Cerebellar cortex (tissue), 1 donor: ENCODE measurements around the gene FAM89B.

Experiments
- DNase-seq: peaks from one replicate; pipeline ENCODE4 v3.0.0-alpha.2; 2015; ENCODE audit warnings: low spot score

FAM89B gene

GRCh38 chr11:65538915-65539743, 33.2 kb upstream of the FAM89B start:
- DNase-seq: no peak

DNA sequence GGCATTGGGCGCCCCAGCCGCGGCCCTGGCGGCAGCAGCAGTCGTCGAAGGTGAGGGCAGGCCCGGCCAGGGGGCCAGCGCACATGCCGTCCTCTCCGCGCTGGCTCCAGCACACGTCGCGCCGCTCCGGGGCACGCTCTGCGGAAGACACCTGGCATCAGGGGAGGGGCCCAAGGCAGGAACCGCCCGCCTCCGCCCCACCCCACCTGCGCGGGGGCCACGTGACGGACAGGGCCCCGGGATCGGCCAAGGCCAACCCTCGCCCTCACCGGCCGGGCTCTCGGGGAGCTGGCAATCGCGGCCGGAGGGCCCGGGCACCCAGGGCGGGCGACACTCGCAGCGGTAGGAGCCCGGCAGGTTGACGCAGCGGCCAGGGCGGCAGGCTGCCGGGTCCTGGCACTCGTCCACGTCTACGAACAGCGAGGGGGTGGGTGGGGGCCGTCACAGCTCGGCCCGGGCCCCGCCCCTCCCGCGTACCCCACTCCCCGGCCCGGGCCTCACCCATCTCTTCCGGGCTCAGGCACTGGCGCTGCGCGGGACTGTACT, 32.5 kb upstream of the FAM89B start:
- no peak for DNase-seq

GRCh38 chr11:65540290-65541092, 31.8 kb upstream of the FAM89B start:
- peak; percentile 82 for DNase-seq

DNA sequence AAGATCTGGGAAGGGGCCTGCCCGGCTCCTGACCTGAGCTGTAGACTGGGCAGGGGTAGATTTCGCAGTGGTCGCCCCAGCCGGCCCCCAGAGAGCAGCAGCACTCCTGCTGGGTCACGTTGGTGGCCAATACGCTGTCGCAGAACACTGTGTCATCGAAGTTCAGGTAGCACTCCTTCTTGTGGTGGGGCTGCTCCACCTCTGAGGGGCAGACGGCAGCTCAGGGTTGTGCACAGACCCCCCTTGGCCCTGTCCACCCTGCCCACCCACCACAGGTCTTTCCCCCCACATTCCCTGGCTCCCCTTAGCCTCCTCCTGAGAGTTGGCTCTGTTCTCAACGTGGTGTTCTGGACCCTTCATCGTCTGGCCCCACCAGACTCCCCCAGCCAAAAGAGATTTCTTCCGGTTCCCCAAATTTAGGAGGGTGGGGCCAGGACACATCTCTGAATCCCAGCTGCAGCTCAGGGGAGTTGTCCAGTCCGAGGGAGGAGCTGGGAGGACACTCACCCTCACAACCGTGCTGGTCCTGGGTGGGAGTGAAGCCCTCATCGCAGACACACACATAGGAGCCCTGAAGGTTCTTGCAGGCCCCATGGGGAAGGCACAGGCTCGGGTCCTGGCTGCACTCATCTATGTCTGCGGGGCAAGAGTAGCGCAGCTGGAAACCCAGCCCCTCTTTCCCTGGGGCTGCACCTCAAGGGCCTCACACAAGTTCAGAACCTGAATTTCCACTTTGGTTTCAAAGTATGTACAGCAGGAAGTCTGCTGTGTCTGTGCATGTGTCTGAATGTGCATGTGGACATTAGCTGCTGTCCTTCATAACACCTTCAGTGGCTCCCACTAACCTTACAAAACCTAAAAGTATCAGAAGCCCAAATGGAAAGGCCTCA, 31.0 kb upstream of the FAM89B start:
- no peak for DNase-seq

DNA sequence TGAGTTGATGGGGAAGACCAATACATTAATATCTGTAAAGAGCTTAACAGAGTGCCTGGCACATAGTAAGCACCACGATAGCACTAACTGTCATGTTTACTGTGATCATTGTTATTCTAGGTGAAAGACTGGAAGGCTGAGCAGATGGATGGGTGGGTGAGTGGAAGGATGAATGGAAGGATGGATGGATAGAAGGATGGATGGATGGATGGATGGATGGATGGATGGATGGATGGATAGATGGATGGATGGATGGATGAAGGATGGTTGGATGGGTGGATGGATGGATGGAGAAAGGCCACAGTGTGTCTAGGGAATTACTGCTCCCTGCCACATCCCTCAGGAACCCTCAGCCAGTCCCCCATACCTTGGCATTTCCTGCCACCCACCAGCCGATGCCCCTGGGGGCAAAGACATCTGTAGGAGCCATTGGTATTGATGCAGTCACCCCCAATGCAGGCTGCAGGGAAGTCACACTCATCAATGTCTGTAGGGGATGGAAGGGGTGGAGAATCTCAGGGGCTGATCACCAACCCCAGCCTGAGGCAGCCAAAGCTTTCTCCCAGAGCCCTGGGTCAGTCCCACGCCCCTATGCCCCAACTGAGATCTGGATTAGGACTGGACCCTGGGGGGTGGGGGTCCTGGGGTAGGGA, 29.5 kb upstream of the FAM89B start:
- no peak for DNase-seq

- DNase-seq: no peak
Measured at GRCh38 chr11:65545853-65546216, 26.5 kb upstream of the FAM89B start.

- DNase-seq: peak; percentile 62
Measured at GRCh38 chr11:65546217-65546958, 25.9 kb upstream of the FAM89B start.

DNA sequence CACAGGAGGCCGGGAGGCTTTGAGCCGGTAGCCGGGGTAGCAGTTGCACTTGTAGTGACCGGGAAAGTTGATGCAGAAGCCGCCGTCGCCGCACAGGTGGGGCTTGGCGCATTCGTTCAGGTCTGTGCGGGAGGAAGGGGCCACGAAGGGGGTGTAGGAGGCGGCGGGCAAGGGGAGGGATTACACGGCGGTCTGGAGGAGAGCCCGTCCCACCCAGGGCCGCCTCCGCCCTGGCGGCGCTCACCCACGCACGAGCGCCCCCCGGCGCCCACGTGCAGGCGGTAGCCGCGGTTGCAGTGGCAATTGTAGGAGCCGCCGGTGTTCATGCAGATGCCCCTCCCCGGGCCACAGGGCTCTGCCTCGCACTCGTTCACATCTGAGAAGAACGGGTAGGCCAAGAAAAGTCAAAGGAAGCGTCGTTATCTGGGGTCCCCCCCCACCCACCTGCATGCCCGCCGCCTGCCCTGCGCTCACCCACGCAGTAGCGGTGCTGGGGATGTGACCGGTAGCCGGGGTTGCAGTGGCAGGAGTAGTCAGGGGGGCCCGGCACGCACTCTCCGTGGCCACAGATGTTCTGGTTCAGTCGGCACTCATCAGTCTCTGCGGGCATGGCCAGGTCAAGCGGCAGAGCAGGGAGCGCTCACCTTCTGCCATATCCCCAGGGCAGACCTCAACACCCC, 24.8 kb upstream of the FAM89B start:
- no peak for DNase-seq

GRCh38 chr11:65548395-65548794, 23.9 kb upstream of the FAM89B start:
- no peak for DNase-seq

DNA sequence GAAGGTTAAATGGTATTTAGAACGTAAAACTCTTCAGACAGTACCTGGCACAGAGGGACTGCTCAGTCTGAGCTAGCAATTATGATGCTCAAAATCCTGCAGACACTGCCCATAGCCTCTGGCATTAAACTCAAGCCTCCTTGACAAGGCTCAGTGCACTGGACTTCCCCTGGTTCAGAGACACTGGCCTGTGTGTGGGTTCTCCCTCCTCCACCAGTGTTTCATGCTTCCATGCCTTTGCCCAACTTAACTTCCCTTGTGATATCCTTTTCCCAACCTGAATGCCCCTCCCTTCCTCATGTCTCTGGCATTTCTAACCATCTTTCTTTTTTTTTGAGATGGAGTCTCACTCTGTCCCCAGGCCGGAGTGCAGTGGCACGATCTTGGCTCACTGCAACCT, 23.2 kb upstream of the FAM89B start:
- DNase-seq: no peak

GRCh38 chr11:65551572-65552387, 20.6 kb upstream of the FAM89B start:
- peak; percentile 44 for DNase-seq

DNA sequence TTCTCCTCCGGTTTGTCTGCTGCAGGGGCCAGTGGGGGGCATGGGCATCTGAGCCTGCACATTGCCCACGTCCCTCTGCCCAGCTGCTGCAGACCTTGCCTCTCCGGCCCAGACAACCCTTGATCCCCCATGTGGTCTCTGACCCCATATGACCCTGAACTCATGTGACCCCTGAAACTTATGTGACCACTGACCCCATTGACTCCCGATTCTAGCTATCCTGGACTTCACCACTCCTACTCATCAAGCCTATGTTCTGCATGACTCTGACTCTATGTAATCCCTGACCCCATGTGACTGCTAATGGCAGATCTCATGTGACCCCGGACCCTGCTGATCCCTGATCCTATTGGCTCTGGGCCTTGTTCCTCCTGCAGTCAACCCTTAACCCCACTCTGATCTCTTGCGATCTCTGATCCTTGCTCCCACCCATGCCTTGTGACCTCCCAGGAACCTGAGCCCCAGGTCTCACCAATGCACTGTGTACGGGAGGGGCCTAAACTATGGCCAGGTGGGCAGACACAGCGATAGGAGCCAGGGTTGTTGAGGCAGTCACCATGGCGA, 19.9 kb upstream of the FAM89B start:
- no peak for DNase-seq

GRCh38 chr11:65553301-65554001, 18.9 kb upstream of the FAM89B start:
- DNase-seq: peak; percentile 61

GRCh38 chr11:65554057-65554818, 18.1 kb upstream of the FAM89B start:
- no peak for DNase-seq

- no peak for DNase-seq
Measured at GRCh38 chr11:65554842-65555430, 17.4 kb upstream of the FAM89B start.

- DNase-seq: no peak
Measured at GRCh38 chr11:65555693-65556231, 16.6 kb upstream of the FAM89B start.
